ENCODE data around the gene BSPRY. TPM values are rescaled to one million over a fixed set of nuclear protein-coding genes. Genes with fewer than 3 reads are reported as not detected.

Gene BSPRY
- total and polyA plus RNA-seq, 2 of the 13 experiments (the other 11 are each of a cell fraction or from before 2014, with no cell fraction given) = 0.09 to 0.26 TPM

DNA sequence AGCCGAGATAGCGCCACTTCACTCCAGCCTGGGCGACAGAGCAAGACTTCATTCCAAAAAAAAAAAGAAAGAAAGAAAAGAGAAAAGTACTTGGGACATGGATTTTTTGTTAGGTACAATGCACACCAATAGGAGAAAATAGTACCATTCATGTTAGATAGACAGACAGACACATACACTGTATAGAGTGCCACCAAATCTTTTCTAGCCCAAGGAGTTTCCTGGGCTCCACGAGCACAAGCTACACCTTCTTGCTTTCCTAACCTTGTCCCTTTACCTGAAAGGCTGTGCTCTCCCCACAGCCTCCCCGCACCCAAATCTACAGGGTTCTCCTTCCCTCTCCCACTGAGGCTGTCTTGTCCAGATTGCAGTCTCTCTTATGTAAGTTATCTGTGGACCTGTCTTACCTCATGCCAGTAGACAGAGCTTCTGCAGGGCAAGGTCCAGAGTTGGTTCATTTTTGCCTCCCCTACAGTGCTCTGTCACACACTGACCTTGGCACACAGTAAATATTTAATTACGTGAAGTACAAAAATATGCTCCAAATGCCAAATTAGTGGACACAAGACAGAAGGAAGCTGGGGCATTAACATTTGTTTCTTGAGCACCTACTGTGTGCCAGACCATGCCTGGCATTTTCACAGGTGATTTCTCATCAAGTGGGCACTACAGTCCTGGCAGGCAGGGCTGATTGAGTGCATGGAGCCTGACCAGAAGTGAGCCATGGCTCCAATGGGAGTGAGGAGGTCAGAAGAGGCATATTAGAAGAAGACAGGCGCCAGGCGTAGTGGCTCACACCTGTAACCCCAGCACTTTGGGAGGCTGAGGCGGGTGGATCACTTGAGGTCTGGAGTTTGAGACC, 45.9 kb downstream of the BSPRY start (continued):
- TF ChIP-seq, protein P1, sequence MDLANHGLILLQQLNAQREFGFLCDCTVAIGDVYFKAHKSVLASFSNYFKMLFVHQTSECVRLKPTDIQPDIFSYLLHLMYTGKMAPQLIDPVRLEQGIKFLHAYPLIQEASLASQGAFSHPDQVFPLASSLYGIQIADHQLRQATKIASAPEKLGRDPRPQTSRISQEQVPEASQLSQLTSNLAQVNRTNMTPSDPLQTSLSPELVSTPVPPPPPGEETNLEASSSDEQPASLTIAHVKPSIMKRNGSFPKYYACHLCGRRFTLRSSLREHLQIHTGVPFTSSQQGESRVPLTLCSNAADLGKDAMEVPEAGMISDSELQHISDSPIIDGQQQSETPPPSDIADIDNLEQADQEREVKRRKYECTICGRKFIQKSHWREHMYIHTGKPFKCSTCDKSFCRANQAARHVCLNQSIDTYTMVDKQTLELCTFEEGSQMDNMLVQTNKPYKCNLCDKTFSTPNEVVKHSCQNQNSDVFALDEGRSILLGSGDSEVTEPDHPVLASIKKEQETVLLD (CRISPR knock-in tag; IDR thresholded peaks at IDR 0.05; ENCODE audit: low read depth) = no peak
- TF ChIP-seq PRMT3 (CRISPR knock-in tag; IDR thresholded peaks at IDR 0.05; ENCODE audit: borderline replicate concordance, low read depth) (no peak), FOSL1 (CRISPR knock-in tag; IDR thresholded peaks at IDR 0.05; ENCODE audit: borderline replicate concordance) (no peak), ZSCAN20 (CRISPR knock-in tag; IDR thresholded peaks at IDR 0.05; ENCODE audit: borderline replicate concordance) (no peak), GLI4 (CRISPR knock-in tag; IDR thresholded peaks at IDR 0.05; ENCODE audit: borderline replicate concordance) (no peak), PCBP1 (IDR thresholded peaks at IDR 0.05; ENCODE audit: borderline replicate concordance, low read depth, low read length) (no peak), ZNF260 (CRISPR knock-in tag; IDR thresholded peaks at IDR 0.05; ENCODE audit: borderline replicate concordance, low read depth) (no peak), ZNF136 (CRISPR knock-in tag; IDR thresholded peaks at IDR 0.05; ENCODE audit: low read depth) (0 out of 2 replicates have a peak, but pooled peaks have one; percentile 52), MIER3 (CRISPR knock-in tag; IDR thresholded peaks at IDR 0.05; ENCODE audit: borderline replicate concordance) (peak; percentile 81; the same call in 1 of the 2 replicates), TBP (CRISPR knock-in tag; IDR thresholded peaks at IDR 0.05) (no peak)
- TF ChIP-seq, protein P2, sequence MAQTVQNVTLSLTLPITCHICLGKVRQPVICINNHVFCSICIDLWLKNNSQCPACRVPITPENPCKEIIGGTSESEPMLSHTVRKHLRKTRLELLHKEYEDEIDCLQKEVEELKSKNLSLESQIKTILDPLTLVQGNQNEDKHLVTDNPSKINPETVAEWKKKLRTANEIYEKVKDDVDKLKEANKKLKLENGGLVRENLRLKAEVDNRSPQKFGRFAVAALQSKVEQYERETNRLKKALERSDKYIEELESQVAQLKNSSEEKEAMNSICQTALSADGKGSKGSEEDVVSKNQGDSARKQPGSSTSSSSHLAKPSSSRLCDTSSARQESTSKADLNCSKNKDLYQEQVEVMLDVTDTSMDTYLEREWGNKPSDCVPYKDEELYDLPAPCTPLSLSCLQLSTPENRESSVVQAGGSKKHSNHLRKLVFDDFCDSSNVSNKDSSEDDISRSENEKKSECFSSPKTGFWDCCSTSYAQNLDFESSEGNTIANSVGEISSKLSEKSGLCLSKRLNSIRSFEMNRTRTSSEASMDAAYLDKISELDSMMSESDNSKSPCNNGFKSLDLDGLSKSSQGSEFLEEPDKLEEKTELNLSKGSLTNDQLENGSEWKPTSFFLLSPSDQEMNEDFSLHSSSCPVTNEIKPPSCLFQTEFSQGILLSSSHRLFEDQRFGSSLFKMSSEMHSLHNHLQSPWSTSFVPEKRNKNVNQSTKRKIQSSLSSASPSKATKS (CRISPR knock-in tag; IDR thresholded peaks at IDR 0.05) = no peak
- TF ChIP-seq, protein P3, sequence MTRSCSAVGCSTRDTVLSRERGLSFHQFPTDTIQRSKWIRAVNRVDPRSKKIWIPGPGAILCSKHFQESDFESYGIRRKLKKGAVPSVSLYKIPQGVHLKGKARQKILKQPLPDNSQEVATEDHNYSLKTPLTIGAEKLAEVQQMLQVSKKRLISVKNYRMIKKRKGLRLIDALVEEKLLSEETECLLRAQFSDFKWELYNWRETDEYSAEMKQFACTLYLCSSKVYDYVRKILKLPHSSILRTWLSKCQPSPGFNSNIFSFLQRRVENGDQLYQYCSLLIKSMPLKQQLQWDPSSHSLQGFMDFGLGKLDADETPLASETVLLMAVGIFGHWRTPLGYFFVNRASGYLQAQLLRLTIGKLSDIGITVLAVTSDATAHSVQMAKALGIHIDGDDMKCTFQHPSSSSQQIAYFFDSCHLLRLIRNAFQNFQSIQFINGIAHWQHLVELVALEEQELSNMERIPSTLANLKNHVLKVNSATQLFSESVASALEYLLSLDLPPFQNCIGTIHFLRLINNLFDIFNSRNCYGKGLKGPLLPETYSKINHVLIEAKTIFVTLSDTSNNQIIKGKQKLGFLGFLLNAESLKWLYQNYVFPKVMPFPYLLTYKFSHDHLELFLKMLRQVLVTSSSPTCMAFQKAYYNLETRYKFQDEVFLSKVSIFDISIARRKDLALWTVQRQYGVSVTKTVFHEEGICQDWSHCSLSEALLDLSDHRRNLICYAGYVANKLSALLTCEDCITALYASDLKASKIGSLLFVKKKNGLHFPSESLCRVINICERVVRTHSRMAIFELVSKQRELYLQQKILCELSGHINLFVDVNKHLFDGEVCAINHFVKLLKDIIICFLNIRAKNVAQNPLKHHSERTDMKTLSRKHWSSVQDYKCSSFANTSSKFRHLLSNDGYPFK (CRISPR knock-in tag; IDR thresholded peaks at IDR 0.05; ENCODE audit: borderline replicate concordance) = no peak
- TF ChIP-seq, protein P4, sequence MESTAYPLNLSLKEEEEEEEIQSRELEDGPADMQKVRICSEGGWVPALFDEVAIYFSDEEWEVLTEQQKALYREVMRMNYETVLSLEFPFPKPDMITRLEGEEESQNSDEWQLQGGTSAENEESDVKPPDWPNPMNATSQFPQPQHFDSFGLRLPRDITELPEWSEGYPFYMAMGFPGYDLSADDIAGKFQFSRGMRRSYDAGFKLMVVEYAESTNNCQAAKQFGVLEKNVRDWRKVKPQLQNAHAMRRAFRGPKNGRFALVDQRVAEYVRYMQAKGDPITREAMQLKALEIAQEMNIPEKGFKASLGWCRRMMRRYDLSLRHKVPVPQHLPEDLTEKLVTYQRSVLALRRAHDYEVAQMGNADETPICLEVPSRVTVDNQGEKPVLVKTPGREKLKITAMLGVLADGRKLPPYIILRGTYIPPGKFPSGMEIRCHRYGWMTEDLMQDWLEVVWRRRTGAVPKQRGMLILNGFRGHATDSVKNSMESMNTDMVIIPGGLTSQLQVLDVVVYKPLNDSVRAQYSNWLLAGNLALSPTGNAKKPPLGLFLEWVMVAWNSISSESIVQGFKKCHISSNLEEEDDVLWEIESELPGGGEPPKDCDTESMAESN (CRISPR knock-in tag; conservative IDR thresholded peaks at IDR 0.05) = peak; percentile 76
- TF ChIP-seq, protein P5, sequence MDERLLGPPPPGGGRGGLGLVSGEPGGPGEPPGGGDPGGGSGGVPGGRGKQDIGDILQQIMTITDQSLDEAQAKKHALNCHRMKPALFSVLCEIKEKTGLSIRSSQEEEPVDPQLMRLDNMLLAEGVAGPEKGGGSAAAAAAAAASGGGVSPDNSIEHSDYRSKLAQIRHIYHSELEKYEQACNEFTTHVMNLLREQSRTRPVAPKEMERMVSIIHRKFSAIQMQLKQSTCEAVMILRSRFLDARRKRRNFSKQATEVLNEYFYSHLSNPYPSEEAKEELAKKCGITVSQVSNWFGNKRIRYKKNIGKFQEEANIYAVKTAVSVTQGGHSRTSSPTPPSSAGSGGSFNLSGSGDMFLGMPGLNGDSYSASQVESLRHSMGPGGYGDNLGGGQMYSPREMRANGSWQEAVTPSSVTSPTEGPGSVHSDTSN (CRISPR knock-in tag; IDR thresholded peaks at IDR 0.05) = no peak
- TF ChIP-seq, protein P6, sequence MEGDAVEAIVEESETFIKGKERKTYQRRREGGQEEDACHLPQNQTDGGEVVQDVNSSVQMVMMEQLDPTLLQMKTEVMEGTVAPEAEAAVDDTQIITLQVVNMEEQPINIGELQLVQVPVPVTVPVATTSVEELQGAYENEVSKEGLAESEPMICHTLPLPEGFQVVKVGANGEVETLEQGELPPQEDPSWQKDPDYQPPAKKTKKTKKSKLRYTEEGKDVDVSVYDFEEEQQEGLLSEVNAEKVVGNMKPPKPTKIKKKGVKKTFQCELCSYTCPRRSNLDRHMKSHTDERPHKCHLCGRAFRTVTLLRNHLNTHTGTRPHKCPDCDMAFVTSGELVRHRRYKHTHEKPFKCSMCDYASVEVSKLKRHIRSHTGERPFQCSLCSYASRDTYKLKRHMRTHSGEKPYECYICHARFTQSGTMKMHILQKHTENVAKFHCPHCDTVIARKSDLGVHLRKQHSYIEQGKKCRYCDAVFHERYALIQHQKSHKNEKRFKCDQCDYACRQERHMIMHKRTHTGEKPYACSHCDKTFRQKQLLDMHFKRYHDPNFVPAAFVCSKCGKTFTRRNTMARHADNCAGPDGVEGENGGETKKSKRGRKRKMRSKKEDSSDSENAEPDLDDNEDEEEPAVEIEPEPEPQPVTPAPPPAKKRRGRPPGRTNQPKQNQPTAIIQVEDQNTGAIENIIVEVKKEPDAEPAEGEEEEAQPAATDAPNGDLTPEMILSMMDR (CRISPR knock-in tag; IDR thresholded peaks at IDR 0.05) = peak; percentile 18; the same call in 1 of the 2 replicates
